ENCODE measurements around the gene CLHC1.

The CLHC1 gene

GRCh38 chr2:55154525-55155030, 77.5 kb downstream of the CLHC1 start:
- no peak overlapping the region for H3K18ac ChIP-seq (ENCODE audit: low read length)
- no CpG with 5 or more reads among the region's 3 CpGs for WGBS (ENCODE audit: extremely low coverage, insufficient coverage, insufficient read length)
- H3K4me1 ChIP-seq (ENCODE audit: control insufficient read depth in 1 of 2, insufficient read depth in 2 of 2, low read length in 2 of 2), result peaks cover 3 to 19% of the 10 kb centered on the region in 2 experiments
- H3K79me2 ChIP-seq (ENCODE audit: control insufficient read depth, insufficient read depth, low read length, poor library complexity), result no peaks in the 10 kb centered on the region
- H4K8ac ChIP-seq (ENCODE audit: low read depth, low read length), result no peak overlapping the region
- no peak overlapping the region for H3K9ac ChIP-seq (ENCODE audit: low read length)
- no peak for DNase-seq
- no peak overlapping the region for H2AK5ac ChIP-seq (ENCODE audit: low read length)
- no peaks in the 10 kb centered on the region for H3K36me3 ChIP-seq (ENCODE audit: control insufficient read depth in 1 of 2, insufficient read depth in 2 of 2, low read length in 2 of 2)
- no peak overlapping the region for H3K4me3 ChIP-seq (ENCODE audit: low read depth, low read length)
- no peak overlapping the region for H4K91ac ChIP-seq (ENCODE audit: low read depth, low read length)
- H2AFZ ChIP-seq (ENCODE audit: insufficient read depth, low read length, poor library complexity), result no peak overlapping the region
- H3K4me2 ChIP-seq (ENCODE audit: low read length), result no peak overlapping the region
- no peak overlapping the region for H3K27ac ChIP-seq (ENCODE audit: low read depth, low read length)
- H4K12ac ChIP-seq (ENCODE audit: low read depth, low read length), result no peak overlapping the region
- H3K14ac ChIP-seq (ENCODE audit: low read length), result no peak overlapping the region
- H3K4ac ChIP-seq (ENCODE audit: low read depth, low read length), result no peak overlapping the region
- H2BK12ac ChIP-seq (ENCODE audit: low read length), result no peak overlapping the region
- no peaks in the 10 kb centered on the region for H3K79me1 ChIP-seq (ENCODE audit: low read length)
- no peak overlapping the region for H2BK120ac ChIP-seq (ENCODE audit: insufficient read depth, low read length, poor library complexity)
- H3K23ac ChIP-seq (ENCODE audit: low read length), result no peak overlapping the region
- H3K9me3 ChIP-seq (ENCODE audit: insufficient read depth, low read depth, low read length), result no peaks in the 10 kb centered on the region
- no peak overlapping the region for H2BK5ac ChIP-seq (ENCODE audit: low read depth, low read length, poor library complexity)
- H3K27me3 ChIP-seq (ENCODE audit: insufficient read depth, low read length), result no peaks in the 10 kb centered on the region

GRCh38 chr2:55153584-55154299, 78.4 kb downstream of the CLHC1 start:
- H3K79me2 ChIP-seq (ENCODE audit: control insufficient read depth, insufficient read depth, low read length, poor library complexity), result no peaks in the 10 kb centered on the region
- H2BK120ac ChIP-seq (ENCODE audit: insufficient read depth, low read length, poor library complexity), result no peak overlapping the region
- no peak overlapping the region for H3K14ac ChIP-seq (ENCODE audit: low read length)
- H3K4ac ChIP-seq (ENCODE audit: low read depth, low read length), result no peak overlapping the region
- no peak overlapping the region for H3K9ac ChIP-seq (ENCODE audit: low read length)
- no peak overlapping the region for H2BK12ac ChIP-seq (ENCODE audit: low read length)
- no peak overlapping the region for H4K12ac ChIP-seq (ENCODE audit: low read depth, low read length)
- no peak overlapping the region for H3K27ac ChIP-seq (ENCODE audit: low read depth, low read length)
- H4K8ac ChIP-seq (ENCODE audit: low read depth, low read length), result no peak overlapping the region
- no peak overlapping the region for H2AFZ ChIP-seq (ENCODE audit: insufficient read depth, low read length, poor library complexity)
- H4K91ac ChIP-seq (ENCODE audit: low read depth, low read length), result no peak overlapping the region
- H2BK5ac ChIP-seq (ENCODE audit: low read depth, low read length, poor library complexity), result no peak overlapping the region
- no peaks in the 10 kb centered on the region for H3K79me1 ChIP-seq (ENCODE audit: low read length)
- H3K4me3 ChIP-seq (ENCODE audit: low read depth, low read length), result no peak overlapping the region
- H3K4me2 ChIP-seq (ENCODE audit: low read length), result no peak overlapping the region
- peaks cover 3 to 19% of the 10 kb centered on the region in 2 experiments for H3K4me1 ChIP-seq (ENCODE audit: control insufficient read depth in 1 of 2, insufficient read depth in 2 of 2, low read length in 2 of 2)
- H3K9me3 ChIP-seq (ENCODE audit: insufficient read depth, low read depth, low read length), result no peaks in the 10 kb centered on the region
- no peak overlapping the region for H2AK5ac ChIP-seq (ENCODE audit: low read length)
- WGBS (ENCODE audit: extremely low coverage, insufficient coverage, insufficient read length), result no CpG with 5 or more reads among the region's 10 CpGs
- H3K18ac ChIP-seq (ENCODE audit: low read length), result no peak overlapping the region
- H3K27me3 ChIP-seq (ENCODE audit: insufficient read depth, low read length), result no peaks in the 10 kb centered on the region
- DNase-seq, result peak in 1 of 2 donors; percentile 54
- H3K36me3 ChIP-seq (ENCODE audit: control insufficient read depth in 1 of 2, insufficient read depth in 2 of 2, low read length in 2 of 2), result no peaks in the 10 kb centered on the region
- no peak overlapping the region for H3K23ac ChIP-seq (ENCODE audit: low read length)

- H2BK12ac ChIP-seq (ENCODE audit: low read length), result no peak overlapping the region
- H3K36me3 ChIP-seq (ENCODE audit: control insufficient read depth in 1 of 2, insufficient read depth in 2 of 2, low read length in 2 of 2), result no peaks in the 10 kb centered on the region
- H3K79me2 ChIP-seq (ENCODE audit: control insufficient read depth, insufficient read depth, low read length, poor library complexity), result no peaks in the 10 kb centered on the region
- H4K91ac ChIP-seq (ENCODE audit: low read depth, low read length), result no peak overlapping the region
- H4K8ac ChIP-seq (ENCODE audit: low read depth, low read length), result no peak overlapping the region
- H3K14ac ChIP-seq (ENCODE audit: low read length), result no peak overlapping the region
- no peak overlapping the region for H4K12ac ChIP-seq (ENCODE audit: low read depth, low read length)
- H3K4me3 ChIP-seq (ENCODE audit: low read depth, low read length), result no peak overlapping the region
- no peak overlapping the region for H3K9ac ChIP-seq (ENCODE audit: low read length)
- no peak overlapping the region for H3K23ac ChIP-seq (ENCODE audit: low read length)
- no peaks in the 10 kb centered on the region for H3K27me3 ChIP-seq (ENCODE audit: insufficient read depth, low read length)
- no peak overlapping the region for H2BK120ac ChIP-seq (ENCODE audit: insufficient read depth, low read length, poor library complexity)
- H3K9me3 ChIP-seq (ENCODE audit: insufficient read depth, low read depth, low read length), result no peaks in the 10 kb centered on the region
- no CpG with 5 or more reads among the region's 14 CpGs for WGBS (ENCODE audit: extremely low coverage, insufficient coverage, insufficient read length)
- no peak overlapping the region for H3K4me2 ChIP-seq (ENCODE audit: low read length)
- H3K4me1 ChIP-seq (ENCODE audit: control insufficient read depth in 1 of 2, insufficient read depth in 2 of 2, low read length in 2 of 2), result peaks cover 0 to 19% of the 10 kb centered on the region in 2 experiments
- no peak overlapping the region for H2AFZ ChIP-seq (ENCODE audit: insufficient read depth, low read length, poor library complexity)
- no peak for DNase-seq
- H3K18ac ChIP-seq (ENCODE audit: low read length), result no peak overlapping the region
- no peak overlapping the region for H2BK5ac ChIP-seq (ENCODE audit: low read depth, low read length, poor library complexity)
- no peaks in the 10 kb centered on the region for H3K79me1 ChIP-seq (ENCODE audit: low read length)
- H2AK5ac ChIP-seq (ENCODE audit: low read length), result no peak overlapping the region
- H3K27ac ChIP-seq (ENCODE audit: low read depth, low read length), result no peak overlapping the region
- no peak overlapping the region for H3K4ac ChIP-seq (ENCODE audit: low read depth, low read length)
Observed at GRCh38 chr2:55152475-55153412, 79.3 kb downstream of the CLHC1 start.

GRCh38 chr2:55151733-55152433, 80.2 kb downstream of the CLHC1 start:
- H3K9me3 ChIP-seq (ENCODE audit: insufficient read depth, low read depth, low read length), result no peaks in the 10 kb centered on the region
- no peak overlapping the region for H3K4ac ChIP-seq (ENCODE audit: low read depth, low read length)
- H3K27ac ChIP-seq (ENCODE audit: low read depth, low read length), result no peak overlapping the region
- H3K27me3 ChIP-seq (ENCODE audit: insufficient read depth, low read length), result no peaks in the 10 kb centered on the region
- no peak overlapping the region for H3K9ac ChIP-seq (ENCODE audit: low read length)
- no peak overlapping the region for H3K18ac ChIP-seq (ENCODE audit: low read length)
- H3K79me1 ChIP-seq (ENCODE audit: low read length), result no peaks in the 10 kb centered on the region
- H4K12ac ChIP-seq (ENCODE audit: low read depth, low read length), result no peak overlapping the region
- H2BK120ac ChIP-seq (ENCODE audit: insufficient read depth, low read length, poor library complexity), result no peak overlapping the region
- H4K8ac ChIP-seq (ENCODE audit: low read depth, low read length), result no peak overlapping the region
- no peak overlapping the region for H3K14ac ChIP-seq (ENCODE audit: low read length)
- no peak overlapping the region for H3K23ac ChIP-seq (ENCODE audit: low read length)
- peaks cover 0 to 13% of the 10 kb centered on the region in 2 experiments for H3K4me1 ChIP-seq (ENCODE audit: control insufficient read depth in 1 of 2, insufficient read depth in 2 of 2, low read length in 2 of 2)
- H3K36me3 ChIP-seq (ENCODE audit: control insufficient read depth in 1 of 2, insufficient read depth in 2 of 2, low read length in 2 of 2), result no peaks in the 10 kb centered on the region
- H4K91ac ChIP-seq (ENCODE audit: low read depth, low read length), result no peak overlapping the region
- H3K4me3 ChIP-seq (ENCODE audit: low read depth, low read length), result no peak overlapping the region
- H3K4me2 ChIP-seq (ENCODE audit: low read length), result no peak overlapping the region
- H3K79me2 ChIP-seq (ENCODE audit: control insufficient read depth, insufficient read depth, low read length, poor library complexity), result no peaks in the 10 kb centered on the region
- no peak for DNase-seq
- H2AK5ac ChIP-seq (ENCODE audit: low read length), result no peak overlapping the region
- H2AFZ ChIP-seq (ENCODE audit: insufficient read depth, low read length, poor library complexity), result no peak overlapping the region
- H2BK12ac ChIP-seq (ENCODE audit: low read length), result no peak overlapping the region
- no peak overlapping the region for H2BK5ac ChIP-seq (ENCODE audit: low read depth, low read length, poor library complexity)

All from trophoblast cell (in vitro differentiated cells and primary cell).